HepG2 (cell line): Measurements from ENCODE around the gene CX3CR1. TPM values are rescaled to one million over a fixed set of nuclear protein-coding genes. Genes with fewer than 3 reads are reported as not detected.

Experiments used
- ATAC-seq: fragments of 200-7000 bp; cut with Tn5 transposase; 3 replicates; pipeline ENCODE4 v1.9.1; 2020; ENCODE audit warnings: mild to moderate bottlenecking, moderate library complexity
- BruUV-seq: library from RNA; stranded (reverse); fragments of 400-500 nt; replicated peaks from 2 replicates; lab custom pipeline; 2021; lab: Mats Ljungman, UMichigan
- CTCF ChIA-PET: fragments of 300-600 bp; formaldehyde crosslinking; extraction: SDS; loops from one replicate; lab custom pipeline; 2021; ENCODE audit warnings: low total read pairs, inconsistent platforms, low intra/inter-chr PET ratio; lab: Yijun Ruan, JAX
- POLR2A ChIA-PET: fragments of 350-600 bp; sonication (Branson Sonifier 250); formaldehyde crosslinking; loops from one replicate; lab custom pipeline; 2020; ENCODE audit warnings: antibody characterized with exemption, inconsistent platforms; lab: Yijun Ruan, JAX
- DNase-seq: peaks from one replicate; pipeline ENCODE4 v3.0.0-alpha.2; 2015; ENCODE audit warnings: low spot score
- FAIRE-seq: peaks from 3 replicates; lab custom pipeline; 2011; peaks lifted over from hg19 to GRCh38; lab: Jason Lieb, UNC
- H2AFZ ChIP-seq: one replicate; pipeline ENCODE4 v1.6.1; 2011; ENCODE audit warnings: low read length, inconsistent platforms
- H3K27ac ChIP-seq: fragments of 300-600 bp; 3 replicates; pipeline ENCODE4 v1.8.0; 2011; ENCODE audit warnings: mixed run types, mild to moderate bottlenecking, mixed read lengths, low read length, inconsistent platforms; ENCODE audit not compliant: insufficient read depth; ENCODE audit errors: extremely low read length
- H3K27me3 ChIP-seq, 2 experiments: fragments of 200-600 bp in 1 of 2; 2 replicates in 1 of 2; 3 replicates in 1 of 2; pipeline versions ENCODE4 v1.6.0 to v1.8.0; 2011; ENCODE audit warnings: low read length in 2 of 2, mild to moderate bottlenecking in 2 of 2, moderate library complexity in 2 of 2, inconsistent platforms in 1 of 2; ENCODE audit not compliant: insufficient read depth in 2 of 2, control insufficient read depth in 1 of 2
- H3K36me3 ChIP-seq, 2 experiments: fragments of 200-600 bp in 1 of 2; replicated peaks in 1 of 2; 2 replicates in 1 of 2; 3 replicates in 1 of 2; pipeline versions ENCODE4 v1.5.1 to v1.8.0; 2011; ENCODE audit warnings: low read length in 2 of 2, inconsistent platforms in 1 of 2; ENCODE audit not compliant: insufficient read depth in 2 of 2, control insufficient read depth in 1 of 2
- H3K4me1 ChIP-seq: 2 replicates; pipeline ENCODE4 v1.5.1; 2012; ENCODE audit warnings: low read length, inconsistent platforms; ENCODE audit not compliant: insufficient read depth
- H3K4me2 ChIP-seq: 2 replicates; pipeline ENCODE4 v1.6.0; 2011; ENCODE audit warnings: low read depth, low read length, inconsistent platforms
- H3K4me3 ChIP-seq, 3 experiments: fragments of 200-600 bp in 1 of 3; sonication (generic), shearing (Covaris generic) in 1 of 3; replicated peaks in 1 of 3; 2 replicates each; pipeline ENCODE4 v1.5.1; 2011 to 2016; ENCODE audit warnings: low read length in 3 of 3, inconsistent platforms in 2 of 3, low read depth in 2 of 3, mild to moderate bottlenecking in 2 of 3, control low read depth in 1 of 3, mixed read lengths in 1 of 3; ENCODE audit not compliant: insufficient read depth in 1 of 3
- H3K79me2 ChIP-seq: one replicate; pipeline ENCODE4 v1.6.1; 2011; ENCODE audit warnings: low read length, inconsistent platforms; ENCODE audit not compliant: insufficient read depth
- H3K9ac ChIP-seq: 2 replicates; pipeline ENCODE4 v1.6.0; 2011; ENCODE audit warnings: mild to moderate bottlenecking, low read depth, low read length, inconsistent platforms; ENCODE audit not compliant: insufficient read depth
- H3K9me3 ChIP-seq: 2 replicates; pipeline ENCODE4 v1.5.1; 2012; ENCODE audit warnings: mild to moderate bottlenecking, low read length
- H4K20me1 ChIP-seq: 2 replicates; pipeline ENCODE4 v1.6.0; 2011; ENCODE audit warnings: inconsistent platforms, mild to moderate bottlenecking, low read length, moderate library complexity; ENCODE audit not compliant: insufficient read depth
- ARNT ChIP-seq: fragments of 450-650 bp; IDR thresholded peaks from 2 replicates; pipeline ENCODE4 v1.6.1; 2017
- CENPT ChIP-seq: sonication (generic); formaldehyde crosslinking; IDR thresholded peaks from 2 replicates; pipeline ENCODE4 v1.8.0; 2022; ENCODE audit warnings: low read depth, mild to moderate bottlenecking, moderate library complexity, missing genetic modification reagents
- DNMT3B ChIP-seq: conservative IDR thresholded peaks from 2 replicates; pipeline ENCODE4 v1.6.1; 2016; ENCODE audit warnings: missing biosample characterization, control low read depth
- EEA1 ChIP-seq: sonication (generic); formaldehyde crosslinking; IDR thresholded peaks from 2 replicates; pipeline ENCODE4 v1.5.1; 2020; ENCODE audit warnings: mild to moderate bottlenecking, missing genetic modification reagents, borderline replicate concordance
- FOXO1 ChIP-seq: sonication (generic); formaldehyde crosslinking; IDR thresholded peaks from 2 replicates; pipeline ENCODE4 v1.4.0; 2020; ENCODE audit warnings: missing genetic modification reagents
- HNRNPH1 ChIP-seq: fragments of 200-400 bp; formaldehyde crosslinking; optimal IDR thresholded peaks from 2 replicates; pipeline ENCODE3; 2017; ENCODE audit warnings: mild to moderate bottlenecking, low read depth, low read length
- HNRNPK ChIP-seq: fragments of 200-400 bp; formaldehyde crosslinking; IDR thresholded peaks from 2 replicates; pipeline ENCODE4 v1.6.1; 2018; ENCODE audit warnings: low read length, low read depth, moderate library complexity, mild to moderate bottlenecking; ENCODE audit not compliant: poor library complexity, severe bottlenecking
- HOXD1 ChIP-seq: sonication (generic); formaldehyde crosslinking; IDR thresholded peaks from 2 replicates; pipeline ENCODE4 v1.5.0; 2020; ENCODE audit warnings: missing genetic modification reagents
- IKZF1 ChIP-seq: fragments of 450-650 bp; IDR thresholded peaks from 2 replicates; pipeline ENCODE4 v1.7.1; 2016
- KLF6 ChIP-seq: IDR thresholded peaks from 2 replicates; pipeline ENCODE4 v1.8.0; 2016; ENCODE audit warnings: missing biosample characterization, missing genetic modification reagents
- MAFF ChIP-seq: IDR thresholded peaks from 2 replicates; pipeline ENCODE4 v1.6.1; 2011; ENCODE audit warnings: low read depth, low read length, improper control_type of control experiment
- POGZ ChIP-seq: sonication (generic); formaldehyde crosslinking; IDR thresholded peaks from 2 replicates; pipeline ENCODE4 v1.4.0; 2020; ENCODE audit warnings: mild to moderate bottlenecking, missing genetic modification reagents
- U2AF1 ChIP-seq: fragments of 200-400 bp; formaldehyde crosslinking; optimal IDR thresholded peaks from 2 replicates; pipeline ENCODE3; 2017; ENCODE audit warnings: mild to moderate bottlenecking, low read depth, low read length
- ZNF253 ChIP-seq: sonication (generic); formaldehyde crosslinking; IDR thresholded peaks from 2 replicates; pipeline ENCODE4 v1.8.0; 2022; ENCODE audit warnings: mild to moderate bottlenecking, missing genetic modification reagents, borderline replicate concordance
- ZNF354B ChIP-seq: sonication (generic); formaldehyde crosslinking; IDR thresholded peaks from 2 replicates; pipeline ENCODE4 v1.8.0; 2022; ENCODE audit warnings: mild to moderate bottlenecking, missing genetic modification reagents
- WGBS: methylation state at CpG from one replicate; pipeline ENCODE4 v1.1.6; 2017; ENCODE audit warnings: low lambda C conversion rate; 5-methylcytosine and 5-hydroxymethylcytosine counted together
- in situ Hi-C: cut with HindIII; loops from 2 replicates; pipeline ENCODE4 v1.10.0; 2017; ENCODE audit warnings: low pct_unique_long_range_greater_than_20kb; ENCODE audit not compliant: extremely low pct_ligation_motif_present
- intact Hi-C: fragments of 100-400 bp; cut with micrococcal nuclease; formaldehyde crosslinking; loops from one replicate; pipeline ENCODE4 v1.10.0; 2022; ENCODE audit not compliant: unreplicated experiment
- polyA plus RNA-seq, 8 experiments: library from polyadenylated mRNA; depleted of rRNA in 3 of 8; stranded (reverse) in 7 of 8; unstranded in 1 of 8; fragments of >200 nt; fragmentation: Illumina TruSeq in 4 of 8; extraction: Trizol in 4 of 8; gene quantifications; 2 replicates each; pipeline versions ENCODE4 v1.2.1 to v1.2.3, GENCODE V29; 2011 to 2016; ENCODE audit warnings: low read depth in 4 of 8, missing spikeins in 1 of 8, mixed read lengths in 1 of 8; ENCODE audit not compliant: insufficient read depth in 1 of 8
- total RNA-seq, 5 experiments: library from RNA; depleted of rRNA; stranded (reverse); fragments of >200 nt; fragmentation: Illumina TruSeq; extraction: Trizol; gene quantifications; 2 replicates each; pipeline ENCODE4 v1.2.3, GENCODE V29; 2016; ENCODE audit warnings: low read depth in 1 of 5
- TF ChIP-seq, protein P1 (sequence below): IDR thresholded peaks from 2 replicates; pipeline ENCODE4 v1.4.0; 2020; ENCODE audit warnings: mild to moderate bottlenecking, missing genetic modification reagents

The CX3CR1 gene
- total and polyA plus RNA-seq, 2 of the 13 experiments (the other 11 are each of a cell fraction or from before 2014, with no cell fraction given), result not detected

DNA sequence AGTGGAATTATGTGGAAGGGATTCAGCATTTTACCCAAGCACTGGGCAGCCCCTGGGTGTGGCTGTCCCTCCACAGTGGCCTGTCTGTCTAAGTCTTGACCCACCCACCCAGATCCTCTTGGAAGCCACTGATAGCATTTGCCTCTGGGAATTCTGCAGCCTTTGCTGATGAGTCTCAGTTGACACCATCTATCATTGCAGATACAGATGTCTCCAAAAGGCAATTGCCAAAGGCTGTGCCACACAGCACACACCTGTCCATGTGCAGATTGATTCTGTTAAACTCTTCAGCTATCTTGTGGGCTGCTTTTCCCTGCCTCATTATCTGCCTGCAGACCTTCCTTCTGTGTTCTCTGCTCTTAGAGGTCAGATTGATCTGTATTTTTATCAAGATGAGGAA lies 18.1 kb downstream of the CX3CR1 start:
- Histone ChIP-seq H3K27me3 (peaks cover 4 to 43% of the 10 kb centered on the region in 2 experiments; a peak in 4 of 5 replicates), H3K4me2 (no peak overlapping the region), H4K20me1 (no peaks in the 10 kb centered on the region), H3K27ac (no peak overlapping the region), H3K79me2 (no peaks in the 10 kb centered on the region), H3K9ac (no peak overlapping the region), H3K4me1 (no peaks in the 10 kb centered on the region), H3K36me3 (no peaks in the 10 kb centered on the region), H3K9me3 (no peaks in the 10 kb centered on the region), H3K4me3 (no peak overlapping the region), H2AFZ (no peak overlapping the region)
- POLR2A ChIA-PET, result no interaction called here
- in situ Hi-C loops (no loop called here), intact Hi-C loops (no loop called here)
- no TSS peak for BruUV-seq
- DNase-seq (no peak), FAIRE-seq (no peak), ATAC-seq (no peak)
- CTCF ChIA-PET, result no interaction called here
- TF ChIP-seq DNMT3B (CRISPR knock-in tag) (no peak), CENPT (CRISPR knock-in tag) (no peak), HOXD1 (no peak), POGZ (CRISPR knock-in tag) (no peak)

DNA sequence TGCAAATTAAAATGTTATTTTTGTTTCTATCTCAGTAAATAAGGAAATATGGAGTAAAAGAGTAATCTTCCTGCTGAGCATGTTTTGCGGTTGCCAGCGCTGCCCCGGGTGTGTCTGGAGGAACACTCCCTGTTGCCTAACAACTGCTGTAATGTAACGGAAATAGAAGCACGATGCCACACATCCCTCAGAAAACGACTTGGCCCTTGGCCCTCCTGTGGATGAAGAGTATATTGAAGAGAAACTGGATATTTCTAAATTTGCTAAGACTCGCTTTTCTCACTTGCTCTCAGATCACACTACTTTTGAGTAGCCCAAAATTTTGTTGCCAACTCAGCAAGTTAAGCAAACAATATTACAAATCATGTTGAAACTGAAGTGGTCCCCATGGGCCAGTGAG lies 18.9 kb downstream of the CX3CR1 start:
- FAIRE-seq (no peak), DNase-seq (peak; percentile 19), ATAC-seq (peak; percentile 62; the same call in 2 of the 3 replicates)
- ChIA-PET CTCF (no interaction called here), POLR2A (no interaction called here)
- intact Hi-C loops (no loop called here), in situ Hi-C loops (no loop called here)
- Histone ChIP-seq H3K27ac (no peak overlapping the region), H3K9me3 (no peaks in the 10 kb centered on the region), H4K20me1 (no peaks in the 10 kb centered on the region), H3K79me2 (no peaks in the 10 kb centered on the region), H3K4me2 (no peak overlapping the region), H3K27me3 (peaks cover 4 to 46% of the 10 kb centered on the region in 2 experiments; a peak in 4 of 5 replicates), H2AFZ (no peak overlapping the region), H3K36me3 (no peaks in the 10 kb centered on the region), H3K4me1 (no peaks in the 10 kb centered on the region), H3K4me3 (no peak overlapping the region), H3K9ac (no peak overlapping the region)
- WGBS, result 1% methylated on average over 7 of the region's 7 CpGs
- BruUV-seq, result no TSS peak
- TF ChIP-seq KLF6 (CRISPR knock-in tag), result no peak
- no peak for TF ChIP-seq HNRNPH1
- peak; percentile 77 for TF ChIP-seq MAFF
- no peak for TF ChIP-seq U2AF1
- TF ChIP-seq ZNF253, result no peak
- no peak for TF ChIP-seq FOXO1 (CRISPR knock-in tag)
- no peak for TF ChIP-seq EEA1 (CRISPR knock-in tag)
- no peak for TF ChIP-seq ARNT
- TF ChIP-seq, protein P1, sequence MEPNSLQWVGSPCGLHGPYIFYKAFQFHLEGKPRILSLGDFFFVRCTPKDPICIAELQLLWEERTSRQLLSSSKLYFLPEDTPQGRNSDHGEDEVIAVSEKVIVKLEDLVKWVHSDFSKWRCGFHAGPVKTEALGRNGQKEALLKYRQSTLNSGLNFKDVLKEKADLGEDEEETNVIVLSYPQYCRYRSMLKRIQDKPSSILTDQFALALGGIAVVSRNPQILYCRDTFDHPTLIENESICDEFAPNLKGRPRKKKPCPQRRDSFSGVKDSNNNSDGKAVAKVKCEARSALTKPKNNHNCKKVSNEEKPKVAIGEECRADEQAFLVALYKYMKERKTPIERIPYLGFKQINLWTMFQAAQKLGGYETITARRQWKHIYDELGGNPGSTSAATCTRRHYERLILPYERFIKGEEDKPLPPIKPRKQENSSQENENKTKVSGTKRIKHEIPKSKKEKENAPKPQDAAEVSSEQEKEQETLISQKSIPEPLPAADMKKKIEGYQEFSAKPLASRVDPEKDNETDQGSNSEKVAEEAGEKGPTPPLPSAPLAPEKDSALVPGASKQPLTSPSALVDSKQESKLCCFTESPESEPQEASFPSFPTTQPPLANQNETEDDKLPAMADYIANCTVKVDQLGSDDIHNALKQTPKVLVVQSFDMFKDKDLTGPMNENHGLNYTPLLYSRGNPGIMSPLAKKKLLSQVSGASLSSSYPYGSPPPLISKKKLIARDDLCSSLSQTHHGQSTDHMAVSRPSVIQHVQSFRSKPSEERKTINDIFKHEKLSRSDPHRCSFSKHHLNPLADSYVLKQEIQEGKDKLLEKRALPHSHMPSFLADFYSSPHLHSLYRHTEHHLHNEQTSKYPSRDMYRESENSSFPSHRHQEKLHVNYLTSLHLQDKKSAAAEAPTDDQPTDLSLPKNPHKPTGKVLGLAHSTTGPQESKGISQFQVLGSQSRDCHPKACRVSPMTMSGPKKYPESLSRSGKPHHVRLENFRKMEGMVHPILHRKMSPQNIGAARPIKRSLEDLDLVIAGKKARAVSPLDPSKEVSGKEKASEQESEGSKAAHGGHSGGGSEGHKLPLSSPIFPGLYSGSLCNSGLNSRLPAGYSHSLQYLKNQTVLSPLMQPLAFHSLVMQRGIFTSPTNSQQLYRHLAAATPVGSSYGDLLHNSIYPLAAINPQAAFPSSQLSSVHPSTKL (CRISPR knock-in tag), result no peak
- no peak for TF ChIP-seq ZNF354B (CRISPR knock-in tag)
- TF ChIP-seq IKZF1, result no peak
- TF ChIP-seq HNRNPK, result no peak
